Hindlimb muscle (tissue), 1 donor: Measurements from ENCODE around the gene WNT7B. TPM values are rescaled to one million over a fixed set of nuclear protein-coding genes. Genes with fewer than 3 reads are reported as not detected.

ENCODE experiments used
- DNase-seq: peaks from one replicate; pipeline ENCODE4 v3.0.0-alpha.2; 2013
- polyA plus RNA-seq: library from polyadenylated mRNA; unstranded; fragments of 120-200 nt; gene quantifications from one replicate; pipeline ENCODE4 v1.2.1, GENCODE V29; 2013; ENCODE audit not compliant: insufficient read length

WNT7B gene
- polyA plus RNA-seq, 1 donor: 0.12 TPM

DNA sequence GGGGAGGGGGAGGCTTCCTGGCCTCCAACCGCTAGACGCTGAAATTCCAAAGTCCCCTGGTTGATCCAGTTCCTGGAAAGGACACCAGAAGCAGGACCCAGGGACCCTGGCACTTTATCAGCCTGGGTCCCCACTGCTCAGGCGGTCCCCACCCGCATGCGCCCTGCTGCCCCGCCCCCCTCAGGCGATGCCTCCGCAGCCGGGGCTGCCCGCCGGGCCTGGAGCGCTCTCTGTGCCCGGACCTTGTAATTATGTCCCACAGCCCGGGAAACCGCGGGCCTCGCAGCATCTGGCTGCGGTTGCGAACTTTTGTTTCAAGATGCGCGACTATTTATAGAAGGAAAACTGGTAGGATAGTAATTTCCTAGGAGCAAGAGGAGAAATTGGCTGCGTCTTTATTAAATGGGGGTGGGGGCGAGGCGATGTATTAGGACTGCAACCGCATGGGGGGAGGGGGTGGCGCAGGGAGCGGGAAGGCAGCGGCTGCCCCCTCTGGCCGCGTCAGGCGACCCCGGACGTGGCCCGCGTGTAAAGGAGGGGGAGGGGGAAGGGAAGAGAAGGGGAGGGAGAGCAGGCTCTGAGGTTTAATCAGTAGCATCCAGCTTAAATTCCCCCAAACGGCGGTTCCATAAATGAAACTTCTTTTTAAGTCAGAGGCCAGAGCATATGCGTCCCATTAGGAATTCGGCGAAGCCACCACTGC is 6.1 kb downstream of the WNT7B start:
- no peak for DNase-seq

DNA sequence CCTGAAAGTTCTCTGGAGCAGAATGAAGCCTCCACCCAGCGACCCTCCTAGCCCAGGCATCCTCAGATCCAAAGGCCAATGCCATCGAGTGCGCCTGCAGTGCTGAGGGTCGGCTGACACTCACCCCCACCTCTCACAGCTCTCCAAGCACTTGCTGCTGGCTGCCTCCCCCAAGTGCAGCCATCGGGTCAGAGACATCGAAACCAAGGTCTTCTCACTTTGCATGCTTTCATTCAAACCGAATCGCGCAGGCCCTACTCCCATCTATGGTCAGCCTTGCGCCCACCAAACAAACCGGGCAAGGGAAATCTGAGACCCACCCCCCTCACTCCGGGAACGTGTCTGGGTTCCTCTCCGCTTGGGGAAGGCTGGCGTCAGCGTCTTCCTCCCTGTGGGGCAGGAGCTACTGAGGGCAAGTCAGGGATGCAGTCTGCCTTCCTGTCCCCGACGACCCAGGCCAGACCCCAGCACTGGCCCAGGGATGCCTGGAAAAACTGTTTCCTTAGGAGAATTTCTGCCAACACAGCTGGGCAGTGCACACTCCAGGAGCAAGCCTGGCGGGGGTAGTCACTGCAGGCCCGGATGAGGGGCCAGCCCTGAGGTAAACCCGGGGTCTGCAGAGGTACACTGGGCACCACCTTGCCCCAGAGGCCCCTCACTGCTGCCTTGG is 7.0 kb downstream of the WNT7B start:
- no peak for DNase-seq

DNA sequence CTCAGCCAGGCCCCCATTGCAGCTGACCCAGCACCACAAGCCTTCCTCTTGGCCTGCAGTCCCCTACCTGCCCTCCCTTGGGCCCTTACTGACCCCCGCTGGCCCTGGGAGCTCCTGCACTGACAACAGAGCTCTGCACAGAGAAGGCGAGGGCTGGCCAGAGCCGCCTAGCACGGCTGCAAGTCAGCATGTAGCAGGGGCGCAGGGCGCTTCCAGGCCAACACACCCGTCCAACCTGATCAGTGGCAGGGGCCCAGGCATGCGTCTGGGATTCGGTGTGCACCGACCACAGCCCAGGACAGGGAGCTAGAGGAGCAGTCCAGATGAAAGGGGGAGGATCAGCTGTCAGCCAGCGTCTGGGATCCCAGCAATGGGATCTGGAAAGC is 7.6 kb downstream of the WNT7B start:
- DNase-seq: no peak

DNA sequence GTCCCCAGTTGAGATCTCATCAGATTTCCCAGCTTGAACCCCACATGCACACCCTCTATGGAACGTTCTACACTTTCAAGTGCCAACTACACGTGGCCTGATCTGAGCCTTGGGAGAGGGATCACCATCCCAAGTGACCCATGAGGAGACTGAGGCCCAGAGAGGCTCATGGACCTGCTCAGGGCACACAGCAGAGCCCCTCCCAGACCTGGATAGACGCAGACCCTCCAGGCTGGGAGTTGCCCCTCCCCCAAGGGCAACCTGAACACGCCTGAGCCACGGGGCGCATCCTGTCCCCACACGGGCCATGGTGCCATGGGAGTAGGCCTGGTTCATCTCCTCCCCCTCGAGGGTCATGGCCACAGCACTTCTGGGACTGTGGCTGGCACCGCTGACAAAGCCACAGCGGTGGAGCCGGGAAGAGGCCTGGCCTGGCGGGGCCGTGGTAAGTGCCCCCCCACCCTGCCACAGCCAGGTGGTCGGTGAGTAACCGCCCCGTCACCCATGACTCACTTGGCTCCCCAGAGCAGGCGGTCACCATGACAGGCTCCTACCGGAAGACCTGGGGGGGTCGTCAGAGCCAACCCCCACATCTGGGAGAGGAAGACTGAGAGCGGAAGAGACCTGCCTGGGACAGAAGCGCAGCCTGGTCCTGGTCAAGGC is 8.1 kb downstream of the WNT7B start:
- no peak for DNase-seq

DNA sequence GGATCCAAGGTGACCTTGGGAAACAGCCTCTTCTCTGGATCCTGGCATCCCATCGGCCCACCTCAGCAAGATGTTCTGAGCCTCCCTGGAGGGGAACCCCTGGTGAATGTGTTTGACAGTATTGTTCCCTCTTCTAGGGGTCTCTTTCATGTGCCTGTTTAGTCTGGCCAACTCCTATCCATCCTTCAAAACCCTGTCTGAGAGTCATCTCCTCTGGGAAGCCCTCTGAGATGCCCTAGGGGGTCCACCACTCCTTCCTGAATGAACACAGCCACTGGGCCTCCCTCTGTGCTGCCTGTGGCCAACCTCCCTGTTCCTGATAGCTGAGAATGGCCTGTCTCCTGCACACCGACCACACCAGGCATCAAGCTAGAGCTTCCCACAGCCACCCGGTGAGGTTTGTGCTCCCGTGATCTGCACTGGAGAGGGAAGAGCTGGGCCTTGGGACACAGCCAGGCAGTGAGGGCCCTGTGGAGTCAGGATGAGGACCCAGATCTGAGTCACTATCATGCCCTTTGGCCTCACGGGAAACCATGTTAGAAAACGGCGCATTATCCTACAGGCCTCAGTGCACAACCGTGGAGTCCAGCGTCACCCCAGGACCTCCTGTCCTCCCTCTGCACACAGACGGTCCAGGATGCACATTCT is 8.8 kb downstream of the WNT7B start:
- DNase-seq: no peak

DNA sequence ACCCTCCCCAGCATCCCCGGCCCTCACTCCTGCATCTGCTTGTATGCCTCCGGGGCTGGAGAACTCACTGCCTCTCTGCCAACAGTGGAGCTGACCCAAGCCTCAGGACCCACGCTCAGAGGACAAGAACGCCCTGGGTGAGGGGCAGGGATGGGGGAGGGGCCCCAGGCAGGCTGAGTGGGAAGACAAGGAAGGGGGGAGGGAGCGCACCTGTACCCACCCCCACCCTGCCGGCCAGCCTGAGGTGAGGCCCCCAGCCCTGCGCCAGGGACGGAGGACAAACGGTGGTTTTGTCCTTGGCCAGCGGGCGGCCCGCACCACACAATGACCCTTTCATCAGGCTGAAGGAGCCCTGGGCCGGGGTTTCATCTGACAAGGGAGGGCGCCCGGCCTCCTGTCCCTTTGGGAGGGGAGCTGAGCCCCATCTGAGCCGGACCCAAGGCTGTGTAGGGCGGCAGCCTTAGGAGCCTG is 10.0 kb downstream of the WNT7B start:
- DNase-seq: no peak

DNA sequence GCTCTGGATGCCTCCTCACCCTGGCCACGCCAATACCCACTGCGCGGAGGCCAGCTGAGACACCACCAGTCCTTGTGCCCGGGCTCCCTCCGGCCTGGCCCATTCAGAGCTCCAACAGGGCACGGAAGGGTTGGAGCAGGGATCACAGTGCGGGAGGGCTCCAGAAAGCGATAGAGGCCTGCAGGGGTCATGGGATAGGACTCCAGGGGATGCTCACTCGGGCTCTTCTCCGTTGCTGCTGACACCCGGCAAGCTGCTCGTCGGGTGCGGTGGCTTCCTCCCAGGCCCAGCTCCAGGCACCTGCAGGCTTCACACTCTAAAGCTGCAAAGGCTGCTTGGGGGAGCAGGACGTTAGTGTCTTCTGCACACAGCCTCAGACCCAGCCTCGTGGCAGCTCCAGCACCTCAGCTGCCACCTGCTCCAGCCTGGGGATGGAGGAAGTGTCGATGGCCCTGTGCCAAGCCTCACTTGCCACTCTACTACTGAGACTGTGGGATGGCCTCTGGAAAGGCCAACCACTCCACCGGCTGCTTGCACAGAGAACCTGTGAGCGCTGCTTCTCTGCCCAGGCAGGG is 10.6 kb downstream of the WNT7B start:
- no peak for DNase-seq

DNA sequence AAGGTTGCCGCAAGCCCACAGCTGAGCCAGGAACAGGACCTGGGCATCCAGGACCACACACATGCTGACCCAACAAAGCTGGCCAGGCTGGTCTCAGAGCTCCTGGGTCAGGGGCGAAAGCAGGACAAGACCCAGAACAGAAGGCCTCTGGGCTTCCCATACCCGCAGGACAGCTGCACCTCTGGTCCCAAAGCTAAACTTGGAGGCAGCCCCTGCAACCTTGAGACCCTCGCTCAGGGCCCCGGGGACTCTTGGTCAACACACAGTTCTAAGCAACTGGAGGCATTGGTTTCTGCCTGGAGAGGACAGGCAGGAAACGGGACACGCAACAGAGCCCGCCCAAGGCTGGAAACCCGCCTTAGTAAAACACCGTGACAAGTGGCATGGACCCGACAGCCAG is 11.4 kb downstream of the WNT7B start:
- DNase-seq: no peak

DNA sequence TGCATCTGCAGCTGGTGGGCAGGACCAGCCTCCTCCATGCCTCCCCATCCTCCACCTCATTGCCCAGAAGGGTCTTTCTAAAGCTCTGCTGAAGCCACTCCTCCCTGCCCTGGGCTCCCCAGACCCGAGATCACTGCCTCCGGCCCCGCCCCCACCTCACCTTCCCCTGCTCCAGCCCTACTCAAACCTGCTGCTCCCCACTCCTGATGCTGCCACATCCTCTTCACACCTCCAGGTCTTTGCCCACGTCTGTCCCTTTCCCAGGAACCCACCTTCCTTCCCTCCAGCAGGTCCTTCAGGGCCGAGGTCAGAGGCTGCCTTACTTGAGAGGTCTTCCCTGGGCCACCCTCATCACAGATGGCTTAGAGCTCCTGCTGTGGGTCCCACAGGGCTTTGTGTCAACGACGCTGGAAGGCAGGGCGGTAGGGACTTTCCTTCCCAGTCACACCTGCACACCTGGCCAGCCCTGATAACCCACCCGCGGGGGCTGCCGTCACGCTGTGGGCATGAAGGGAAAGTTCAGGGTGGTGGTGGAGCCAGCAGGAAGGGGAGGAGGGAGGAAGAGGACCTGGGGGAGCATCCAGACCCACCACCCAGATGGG is 11.9 kb downstream of the WNT7B start:
- DNase-seq: no peak

DNA sequence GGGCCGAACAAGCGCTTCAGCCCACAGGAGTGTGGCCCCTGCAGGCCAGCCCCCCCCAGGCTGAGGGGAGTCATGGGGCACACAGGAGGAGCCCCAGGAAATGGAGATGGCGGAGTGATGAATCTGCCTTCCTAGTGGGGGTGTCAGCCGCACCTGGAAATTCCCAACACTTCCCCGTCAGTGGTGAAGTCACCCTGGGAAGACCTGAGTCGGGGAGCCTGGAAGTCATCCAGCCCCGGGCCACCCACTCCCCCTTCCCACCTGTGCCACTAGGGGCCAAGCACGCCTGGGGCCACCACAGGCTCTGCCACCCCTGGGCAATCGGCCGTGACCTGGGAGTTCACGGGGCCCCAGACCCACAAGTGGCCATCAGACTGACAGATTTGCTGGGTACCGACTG is 12.6 kb downstream of the WNT7B start:
- DNase-seq: no peak

DNA sequence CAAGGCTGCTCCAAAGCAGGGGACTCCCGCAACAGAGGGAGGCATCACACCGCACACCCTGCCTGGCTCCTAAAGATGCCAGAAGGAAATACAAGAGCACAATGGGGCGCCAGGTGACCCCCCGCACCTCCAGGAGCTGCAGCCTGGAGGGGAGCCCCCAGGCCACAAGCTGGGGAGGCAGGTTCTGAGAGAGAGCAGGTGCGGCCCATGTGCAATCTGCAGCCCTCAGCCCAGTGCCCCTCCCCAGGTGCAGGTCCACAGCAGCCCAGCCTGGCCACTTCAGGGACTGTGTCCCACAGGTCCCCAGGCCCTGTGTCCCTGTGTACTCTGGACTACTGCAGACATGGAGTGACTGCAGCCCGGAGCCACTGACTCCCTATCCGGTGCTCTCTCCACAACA is 13.1 kb downstream of the WNT7B start:
- DNase-seq: no peak

DNA sequence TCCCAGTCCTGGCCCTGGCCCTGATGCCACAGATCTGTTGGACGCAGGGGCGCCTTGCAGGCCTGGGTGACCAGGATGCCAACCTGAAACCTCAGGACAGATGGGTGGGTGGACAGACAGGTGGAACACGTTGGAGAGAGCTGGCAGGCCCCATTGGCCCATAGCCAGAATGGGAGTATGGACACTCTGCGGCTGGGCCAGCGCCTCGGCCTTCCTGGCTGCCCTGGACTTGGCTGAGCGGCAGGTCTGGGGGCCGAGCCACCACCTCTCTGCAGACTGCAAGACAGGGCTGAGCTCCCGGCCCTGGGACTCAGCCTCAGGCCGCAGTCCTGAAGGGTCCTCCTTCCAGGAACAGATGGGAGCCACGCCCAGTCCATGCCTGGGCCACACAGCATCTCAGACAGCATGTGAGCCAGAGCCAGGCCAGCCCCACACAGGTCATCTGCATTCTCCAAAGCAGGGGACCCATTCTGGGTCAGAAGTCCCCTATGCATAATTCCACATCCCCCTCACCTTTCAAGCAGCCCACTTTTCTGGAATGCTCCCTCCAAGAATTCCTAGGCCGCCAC is 14.1 kb downstream of the WNT7B start:
- DNase-seq: no peak

DNA sequence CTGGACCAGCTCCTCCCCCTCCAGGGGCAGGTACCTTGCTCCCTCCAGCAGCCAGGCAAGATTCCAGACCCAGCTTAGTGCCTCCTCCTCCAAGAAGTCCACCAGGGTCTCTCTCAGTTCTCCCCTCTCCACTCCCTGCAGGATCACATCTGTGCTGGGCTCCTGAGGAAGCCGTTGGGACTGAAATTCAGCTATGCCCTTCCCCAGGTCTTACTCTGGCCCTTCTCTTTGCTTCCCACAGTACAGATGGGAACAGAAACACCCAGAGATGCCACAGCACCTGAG is 14.6 kb downstream of the WNT7B start:
- DNase-seq: no peak

DNA sequence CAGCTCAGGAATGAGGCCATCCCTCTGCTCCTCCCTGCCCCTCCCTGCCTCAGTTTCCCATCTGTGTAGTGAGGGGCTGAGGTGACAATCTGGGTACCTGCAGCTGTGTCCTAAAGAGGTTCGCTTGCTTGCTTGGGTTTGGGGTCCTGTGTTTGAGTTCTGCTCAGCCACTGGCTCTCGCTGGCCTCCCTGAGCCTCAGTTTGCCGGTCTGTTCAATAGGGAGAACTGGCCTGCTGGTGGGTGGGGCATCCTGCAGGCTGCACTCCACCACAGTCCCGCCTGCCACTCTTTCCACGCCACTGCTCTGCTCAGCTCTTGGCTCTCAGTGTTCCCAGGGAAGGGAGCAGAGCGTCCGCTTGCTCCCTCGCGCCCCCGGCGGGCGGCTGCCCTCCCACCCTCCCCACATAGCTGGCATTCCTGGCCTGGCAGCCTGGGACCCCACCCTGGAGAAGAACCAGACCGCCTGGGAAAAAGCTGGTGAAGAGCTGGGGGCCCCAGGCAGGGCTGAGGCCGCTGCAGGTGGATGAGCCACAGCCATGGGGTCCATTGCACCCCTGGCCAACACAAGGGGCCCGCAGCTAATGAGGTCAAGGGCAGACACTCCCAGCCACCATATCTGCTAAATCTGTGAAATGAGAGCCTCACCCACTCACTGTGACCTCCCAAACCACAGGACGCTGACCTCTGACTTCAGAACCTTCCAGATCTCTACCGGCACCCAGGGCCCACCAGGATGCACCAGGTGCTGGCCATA is 15.1 kb downstream of the WNT7B start:
- no peak for DNase-seq

DNA sequence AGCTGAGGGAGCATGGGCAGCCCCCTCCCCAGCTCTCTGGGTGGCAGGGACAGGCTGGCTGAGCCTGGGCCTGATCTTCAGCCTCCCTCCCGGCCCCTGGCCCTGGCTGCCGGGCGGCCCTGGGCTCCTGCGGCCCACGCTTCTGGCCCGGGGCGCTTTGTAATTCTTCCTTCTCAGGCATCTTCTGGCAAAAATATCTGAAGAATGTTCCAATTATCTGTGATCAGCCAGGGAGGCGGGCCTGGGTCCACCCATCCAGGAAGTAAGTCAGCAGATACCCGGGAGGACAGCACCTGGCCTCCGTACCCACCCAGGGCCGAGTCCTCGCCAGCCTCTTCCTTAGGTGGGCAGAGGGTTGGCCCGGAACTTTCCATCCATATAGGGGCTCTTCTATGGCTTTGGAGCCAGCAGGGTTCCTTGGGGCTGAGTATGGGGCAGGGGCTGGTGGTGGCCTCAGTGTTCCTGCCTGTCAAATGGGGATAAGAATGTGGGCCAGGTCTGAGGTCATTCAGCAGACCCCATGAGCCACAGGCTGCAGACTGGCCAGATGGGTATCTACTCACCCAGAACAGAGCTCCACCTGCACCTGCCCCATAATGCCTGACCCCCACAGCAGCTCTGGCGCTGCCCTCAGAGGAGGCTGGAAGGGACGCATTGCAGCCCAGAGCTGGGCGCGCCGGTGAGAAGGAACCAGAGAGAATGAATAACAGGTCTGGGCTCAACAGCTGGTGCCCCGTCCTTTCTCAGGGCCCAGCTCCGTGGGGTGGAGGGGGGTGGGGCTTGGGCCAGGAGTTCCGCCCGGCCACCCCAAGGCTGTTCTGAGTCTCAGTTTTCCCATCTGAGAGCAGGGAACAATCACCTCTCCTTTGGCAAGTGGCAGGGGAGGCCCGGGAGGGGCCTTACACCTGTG is 16.2 kb downstream of the WNT7B start:
- DNase-seq: no peak

DNA sequence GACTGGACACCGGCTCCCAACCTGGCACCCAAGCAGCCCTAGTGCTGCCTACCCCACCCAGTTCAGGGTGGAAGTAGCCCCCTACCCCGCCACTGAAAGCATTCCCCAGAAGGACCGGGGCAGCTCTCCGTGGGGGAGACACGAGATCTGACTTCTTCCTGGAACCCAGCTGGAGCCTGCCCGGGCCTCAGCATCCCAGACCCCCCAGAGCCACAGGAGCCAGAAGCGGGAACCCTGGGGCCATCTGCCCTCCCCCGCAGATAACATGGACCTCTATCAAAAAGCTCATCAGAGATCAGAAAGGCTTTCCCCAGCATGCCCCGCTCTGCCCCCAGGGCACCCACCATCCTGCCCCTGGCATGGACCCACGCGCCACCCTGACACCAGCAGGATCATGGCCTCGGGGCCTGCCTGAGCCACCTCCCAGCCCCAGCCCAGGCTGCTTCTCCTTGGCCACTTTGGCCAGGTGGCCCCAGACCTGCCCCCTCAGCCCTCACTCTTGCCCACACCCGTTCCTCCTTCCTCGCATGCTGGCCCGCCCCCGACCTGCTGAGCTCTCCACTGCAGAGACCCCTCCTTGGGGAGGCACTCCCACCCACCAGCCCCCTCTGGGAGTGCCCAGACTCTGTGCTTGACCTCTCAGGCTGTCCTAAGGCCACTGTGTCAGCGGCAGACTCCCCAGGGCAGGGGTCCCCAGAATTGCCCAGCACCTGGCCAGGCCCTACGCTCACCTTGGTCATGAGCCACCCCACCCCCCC is 17.1 kb downstream of the WNT7B start:
- DNase-seq: no peak

DNA sequence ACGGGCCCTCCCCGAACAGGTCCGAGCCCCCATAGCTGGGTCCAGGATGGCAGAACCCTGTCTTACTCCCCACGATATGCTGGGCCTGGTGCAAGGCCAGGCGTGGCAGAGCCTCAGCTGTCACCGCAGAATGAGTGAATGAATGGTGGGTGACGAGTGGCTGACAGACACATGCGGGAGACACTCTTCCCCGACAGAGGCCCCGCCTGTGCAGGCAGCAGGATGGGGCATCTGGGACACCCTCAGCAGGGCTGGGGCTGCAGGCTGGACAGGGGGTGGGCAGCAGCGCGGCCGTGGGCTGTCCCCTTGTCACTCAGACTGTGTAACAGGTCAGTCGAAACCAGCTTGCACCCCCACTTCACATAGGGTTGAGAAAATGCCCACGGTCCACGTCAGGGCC is 18.0 kb downstream of the WNT7B start:
- no peak for DNase-seq

DNA sequence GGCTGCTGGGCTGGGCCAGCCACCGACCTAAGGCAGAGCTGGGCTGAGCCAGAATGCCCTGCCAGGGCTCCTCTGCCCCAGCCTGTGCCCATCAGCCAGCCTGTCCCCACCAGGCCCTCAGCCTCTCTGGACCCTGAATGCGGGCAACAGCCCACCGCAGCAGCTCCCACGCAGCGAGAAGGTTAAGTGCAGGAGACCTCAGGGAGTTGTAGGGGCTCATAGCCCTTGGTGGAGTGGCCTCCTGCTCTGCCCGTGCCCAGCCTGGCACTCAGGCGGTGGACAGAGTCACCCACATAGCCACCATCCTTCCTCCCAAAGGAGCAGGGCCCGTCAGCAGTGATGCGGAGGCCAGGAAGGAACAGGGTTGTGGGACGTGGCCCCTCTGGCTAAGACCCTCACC is 19.1 kb downstream of the WNT7B start:
- no peak for DNase-seq

DNA sequence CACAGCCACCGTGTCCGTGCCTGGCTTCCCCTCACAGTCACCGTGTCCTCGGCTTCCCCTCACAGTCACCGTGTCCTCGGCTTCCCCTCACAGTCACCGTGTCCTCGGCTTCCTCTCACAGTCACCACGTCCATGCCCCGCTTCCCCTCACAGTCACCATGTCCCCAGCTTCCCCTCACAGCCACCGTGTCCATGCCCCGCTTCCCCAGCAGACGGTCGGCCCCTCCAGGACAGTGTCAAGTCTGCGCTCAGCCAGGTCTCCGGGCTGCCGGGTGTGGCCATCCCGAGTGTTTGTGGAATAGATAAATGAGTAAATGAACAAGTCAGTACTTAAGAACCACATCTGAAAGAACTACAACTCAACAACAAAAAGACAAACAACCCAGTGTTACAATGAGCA is 23.8 kb downstream of the WNT7B start:
- DNase-seq: no peak

DNA sequence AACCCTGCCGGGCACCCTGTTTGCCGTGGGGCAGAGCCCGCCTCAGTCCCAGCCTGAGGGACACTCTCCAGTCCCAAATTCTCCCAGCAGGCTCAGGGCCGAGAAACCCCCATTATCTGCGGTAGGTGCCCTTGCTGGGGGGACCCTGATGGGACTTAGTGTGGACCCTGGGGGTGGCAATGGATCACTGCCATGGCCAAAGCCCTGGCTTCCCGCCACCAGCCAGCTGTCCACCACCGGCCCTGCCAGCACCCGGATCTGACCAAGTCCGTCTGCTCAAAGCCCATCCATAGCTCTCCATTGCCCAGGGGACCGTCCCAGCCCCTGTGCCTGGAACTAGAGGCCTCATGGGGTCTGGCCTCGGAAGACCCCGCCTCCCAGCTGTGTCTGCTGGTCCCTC is 24.4 kb downstream of the WNT7B start:
- no peak for DNase-seq
